Prostate gland (tissue), 2 donors: ENCODE data around the gene SPATS2.

ENCODE experiments used
- CTCF ChIP-seq, 4 experiments: fragments of 200-600 bp in 2 of 4; fragments of 450-650 bp in 2 of 4; sonication (generic) in 2 of 4; IDR thresholded peaks; 1 replicate in 3 of 4; 2 replicates in 1 of 4; pipeline ENCODE4 v1.5.1; 2016 to 2019; ENCODE audit warnings: antibody characterized with exemption in 4 of 4, mild to moderate bottlenecking in 2 of 4, moderate library complexity in 2 of 4
- POLR2A ChIP-seq: fragments of 450-650 bp; IDR thresholded peaks from one replicate; pipeline ENCODE4 v1.6.1; 2016; ENCODE audit warnings: antibody characterized with exemption, mild to moderate bottlenecking
- POLR2AphosphoS5 ChIP-seq: sonication (generic); formaldehyde crosslinking; IDR thresholded peaks from one replicate; pipeline ENCODE4 v1.6.1; 2017; ENCODE audit warnings: antibody characterized with exemption

GRCh38 chr12:49323524-49324097, 43.7 kb upstream of the SPATS2 start:
- no peak for TF ChIP-seq CTCF (IDR thresholded peaks at IDR 0.05)
- TF ChIP-seq POLR2A, result no peak
- no peak for TF ChIP-seq POLR2AphosphoS5
